Neural crest cell (in vitro differentiated cells): ENCODE measurements around the gene PRR5. TPM values are rescaled to one million over a fixed set of nuclear protein-coding genes. Genes with fewer than 3 reads are reported as not detected.

Experiments used
- DNase-seq: peaks from one replicate; pipeline ENCODE4 v3.0.0; 2021; ENCODE audit warnings: low read depth, mixed read lengths, low spot score
- H3K27ac Mint-ChIP-seq: one replicate; pipeline ENCODE4 v1.8.0; 2021; ENCODE audit warnings: mild to moderate bottlenecking, mixed read lengths; ENCODE audit not compliant: unreplicated experiment
- H3K27me3 Mint-ChIP-seq: 2 replicates; pipeline ENCODE4 v1.8.0; 2021; ENCODE audit warnings: low read depth, mild to moderate bottlenecking, mixed read lengths
- H3K36me3 Mint-ChIP-seq: 2 replicates; pipeline ENCODE4 v1.8.0; 2021; ENCODE audit warnings: low read depth, mild to moderate bottlenecking, mixed read lengths
- H3K4me1 Mint-ChIP-seq: 2 replicates; pipeline ENCODE4 v1.8.0; 2021; ENCODE audit warnings: mixed read lengths
- H3K4me3 Mint-ChIP-seq: one replicate; pipeline ENCODE4 v1.8.0; 2021; ENCODE audit warnings: mild to moderate bottlenecking, mixed read lengths
- H3K9me3 Mint-ChIP-seq: 2 replicates; pipeline ENCODE4 v1.8.0; 2021; ENCODE audit warnings: mixed read lengths
- total RNA-seq: library from RNA; stranded (reverse); gene quantifications from 2 replicates; pipeline ENCODE4 v1.2.1, GENCODE V29; 2021
- TF ChIP-seq, protein P1 (sequence below): fragments of 200-600 bp; sonication (generic); conservative IDR thresholded peaks from 2 replicates; pipeline ENCODE4 v1.5.0; 2021; ENCODE audit warnings: antibody characterized with exemption, mild to moderate bottlenecking

PRR5 gene
- total RNA-seq, 1 donor from 2014 or later: 11.9 TPM

DNA sequence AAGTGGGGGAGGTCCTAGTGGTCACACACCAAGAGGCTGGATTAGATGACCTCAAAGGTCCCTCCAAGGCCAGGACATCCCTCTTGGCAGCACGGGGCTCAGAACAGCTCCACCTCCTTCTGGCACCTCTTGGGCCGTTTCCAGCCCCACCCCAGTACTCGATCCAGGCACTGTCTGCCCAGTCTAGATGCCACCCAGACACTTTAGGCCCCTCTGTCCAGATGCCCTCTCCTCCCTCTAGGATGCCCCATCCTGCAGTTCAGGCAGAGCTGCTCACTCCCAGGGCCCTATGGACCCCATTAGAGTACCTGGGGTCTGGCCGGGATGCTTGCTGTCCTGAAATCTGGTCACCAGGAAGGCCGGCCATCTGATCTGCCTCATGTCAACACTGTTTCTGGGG lies 34.7 kb upstream of the PRR5 start:
- DNase-seq: no peak
- H3K27me3 Mint-ChIP-seq: peaks cover 7% of the 10 kb centered on the region

DNA sequence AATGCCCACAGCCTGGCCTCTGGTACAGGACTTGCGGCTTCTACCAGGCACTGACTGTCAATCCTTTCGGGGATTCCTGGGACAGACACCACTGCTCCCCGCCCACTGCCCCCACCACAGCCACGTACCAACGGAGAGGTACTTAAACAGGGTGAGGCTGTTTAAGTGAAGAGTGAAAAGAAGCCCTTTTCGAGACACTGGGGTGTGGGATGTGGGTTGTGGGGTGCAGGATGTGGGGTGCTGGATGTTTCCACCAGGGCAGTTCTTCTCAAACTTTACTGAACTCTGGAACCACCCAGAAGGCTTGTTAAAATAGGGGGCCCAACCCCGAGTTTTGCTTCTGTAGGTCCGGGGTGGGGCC lies 34.2 kb upstream of the PRR5 start:
- Mint-ChIP-seq H3K27ac (no peak overlapping the region), H3K27me3 (peaks cover 7% of the 10 kb centered on the region)

More for the DNA sequence above, 34.7 kb upstream of the PRR5 start:
- Mint-ChIP-seq H3K36me3 (no peaks in the 10 kb centered on the region), H3K4me1 (peaks cover 23% of the 10 kb centered on the region), H3K4me3 (peak overlapping the region; percentile 72), H3K27ac (no peak overlapping the region), H3K9me3 (no peaks in the 10 kb centered on the region)
- TF ChIP-seq, protein P1, sequence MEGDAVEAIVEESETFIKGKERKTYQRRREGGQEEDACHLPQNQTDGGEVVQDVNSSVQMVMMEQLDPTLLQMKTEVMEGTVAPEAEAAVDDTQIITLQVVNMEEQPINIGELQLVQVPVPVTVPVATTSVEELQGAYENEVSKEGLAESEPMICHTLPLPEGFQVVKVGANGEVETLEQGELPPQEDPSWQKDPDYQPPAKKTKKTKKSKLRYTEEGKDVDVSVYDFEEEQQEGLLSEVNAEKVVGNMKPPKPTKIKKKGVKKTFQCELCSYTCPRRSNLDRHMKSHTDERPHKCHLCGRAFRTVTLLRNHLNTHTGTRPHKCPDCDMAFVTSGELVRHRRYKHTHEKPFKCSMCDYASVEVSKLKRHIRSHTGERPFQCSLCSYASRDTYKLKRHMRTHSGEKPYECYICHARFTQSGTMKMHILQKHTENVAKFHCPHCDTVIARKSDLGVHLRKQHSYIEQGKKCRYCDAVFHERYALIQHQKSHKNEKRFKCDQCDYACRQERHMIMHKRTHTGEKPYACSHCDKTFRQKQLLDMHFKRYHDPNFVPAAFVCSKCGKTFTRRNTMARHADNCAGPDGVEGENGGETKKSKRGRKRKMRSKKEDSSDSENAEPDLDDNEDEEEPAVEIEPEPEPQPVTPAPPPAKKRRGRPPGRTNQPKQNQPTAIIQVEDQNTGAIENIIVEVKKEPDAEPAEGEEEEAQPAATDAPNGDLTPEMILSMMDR: no peak

DNA sequence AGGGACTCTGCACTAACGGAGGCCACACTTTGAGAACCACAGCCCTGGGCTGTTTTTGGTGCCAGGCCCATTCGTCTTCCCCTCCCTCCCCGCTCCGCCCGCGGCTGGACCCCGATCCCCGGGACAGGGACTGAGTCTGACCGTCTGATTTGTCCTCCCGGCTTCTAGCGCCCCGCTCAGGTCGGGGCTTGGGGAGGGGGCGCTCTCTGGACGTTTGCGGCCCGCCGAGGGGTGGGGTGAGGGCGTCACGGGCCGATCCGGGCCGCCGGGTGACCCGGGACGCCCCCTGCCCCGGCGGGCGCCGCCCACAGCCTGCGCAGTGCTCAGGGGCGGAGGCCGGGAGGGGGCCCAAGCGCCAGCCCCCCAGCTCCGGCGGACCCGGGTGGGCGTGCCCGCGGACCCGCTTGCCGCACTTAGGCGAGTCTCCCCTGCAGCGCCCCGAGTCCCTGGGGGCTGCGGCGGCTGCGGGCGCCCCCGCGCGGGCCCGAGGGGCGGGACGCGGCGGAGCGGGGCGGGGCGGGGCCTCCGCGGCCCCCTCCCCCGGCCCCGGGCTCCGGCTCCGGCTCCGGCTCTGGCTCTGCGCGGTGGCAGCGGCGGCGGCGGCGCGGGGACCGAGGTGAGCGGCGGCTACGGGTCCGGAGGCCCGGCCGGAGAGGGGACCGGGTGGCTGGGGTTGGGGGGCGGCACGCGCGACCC lies 33.7 kb upstream of the PRR5 start:
- no peaks in the 10 kb centered on the region for H3K9me3 Mint-ChIP-seq
- peak overlapping the region; percentile 72 for H3K4me3 Mint-ChIP-seq
- H3K36me3 Mint-ChIP-seq: no peaks in the 10 kb centered on the region
- peaks cover 7% of the 10 kb centered on the region for H3K27me3 Mint-ChIP-seq
- H3K4me1 Mint-ChIP-seq: peaks cover 23% of the 10 kb centered on the region
- TF ChIP-seq, protein P1: peak; percentile 11
- H3K27ac Mint-ChIP-seq: no peak overlapping the region
- no peak for DNase-seq

More for the DNA sequence above, 34.2 kb upstream of the PRR5 start:
- no peak for DNase-seq
- peaks cover 23% of the 10 kb centered on the region for H3K4me1 Mint-ChIP-seq
- H3K36me3 Mint-ChIP-seq: no peaks in the 10 kb centered on the region
- no peaks in the 10 kb centered on the region for H3K9me3 Mint-ChIP-seq
- H3K4me3 Mint-ChIP-seq: peak overlapping the region; percentile 72
- TF ChIP-seq, protein P1: no peak

DNA sequence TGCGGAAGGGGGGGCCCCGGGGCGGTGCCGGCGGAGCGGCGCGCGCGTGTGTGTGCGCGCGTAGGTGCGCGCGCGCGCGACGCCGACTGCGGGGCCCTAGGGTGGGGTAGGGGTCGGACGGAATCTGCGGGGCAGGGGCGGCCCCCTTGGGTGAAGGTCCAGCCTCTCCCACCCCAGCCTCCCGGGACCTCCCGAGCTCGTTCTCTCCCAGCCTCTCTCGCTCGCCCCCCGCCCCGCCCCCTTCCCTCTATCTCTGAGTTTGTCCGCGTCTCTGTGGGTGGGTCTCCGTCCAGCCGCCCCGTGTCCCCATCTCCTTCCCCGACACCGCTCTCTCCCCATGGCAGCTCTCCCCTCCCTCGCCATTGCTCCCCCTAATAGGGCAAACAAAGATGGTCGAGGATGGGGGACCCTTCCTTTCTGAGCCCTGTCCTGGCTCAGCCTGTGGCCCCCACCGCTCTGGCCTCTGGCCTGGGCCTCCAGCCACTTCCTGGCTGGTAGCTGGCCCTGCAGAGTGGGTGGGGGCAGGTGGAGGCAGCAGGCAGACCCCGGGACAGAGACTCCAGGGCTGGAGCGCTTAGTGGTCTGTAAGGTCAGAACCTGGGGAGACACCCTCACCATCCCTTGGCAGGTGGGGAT lies 33.0 kb upstream of the PRR5 start:
- H3K4me3 Mint-ChIP-seq: peak overlapping the region; percentile 71
- H3K4me1 Mint-ChIP-seq: peaks cover 21% of the 10 kb centered on the region
- TF ChIP-seq, protein P1: no peak
- no peaks in the 10 kb centered on the region for H3K9me3 Mint-ChIP-seq
- H3K27me3 Mint-ChIP-seq: peaks cover 7% of the 10 kb centered on the region
- no peak overlapping the region for H3K27ac Mint-ChIP-seq
- no peaks in the 10 kb centered on the region for H3K36me3 Mint-ChIP-seq
- no peak for DNase-seq

DNA sequence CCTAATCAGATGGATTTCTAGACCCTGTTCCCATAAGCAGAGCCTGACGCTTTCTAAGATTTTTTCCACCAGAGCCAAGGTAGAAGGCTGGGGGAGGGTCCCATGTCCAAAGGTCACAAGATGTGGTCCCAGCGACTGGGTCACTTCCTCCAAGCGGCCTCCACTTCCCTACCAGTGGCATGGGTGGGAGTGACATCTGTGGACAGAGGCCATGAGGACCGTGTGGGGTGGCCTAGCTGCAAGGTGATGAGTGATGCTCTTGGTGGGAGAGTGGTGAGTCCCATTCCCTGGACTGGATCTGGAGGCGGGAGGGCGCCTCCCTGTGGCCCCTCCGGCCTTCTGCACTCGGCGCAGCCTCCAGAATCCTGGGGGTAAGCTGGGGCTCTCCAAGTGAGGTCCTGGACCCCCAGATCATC lies 32.4 kb upstream of the PRR5 start:
- Mint-ChIP-seq H3K9me3 (no peaks in the 10 kb centered on the region), H3K27ac (no peak overlapping the region), H3K4me1 (peaks cover 20% of the 10 kb centered on the region), H3K27me3 (peaks cover 7% of the 10 kb centered on the region), H3K36me3 (no peaks in the 10 kb centered on the region), H3K4me3 (peak overlapping the region; percentile 71)
- TF ChIP-seq, protein P1: peak; percentile 55
- no peak for DNase-seq
